OCI-LY3 (cell line): Measurements from ENCODE around the gene DEAF1.

ENCODE experiments used
- CTCF ChIP-seq: fragments of 200-600, 300-600 bp; sonication (generic); IDR thresholded peaks from 2 replicates; pipeline ENCODE4 v1.5.1; 2014; ENCODE audit warnings: antibody characterized with exemption, low read length, low read depth
- EZH2phosphoT487 ChIP-seq: fragments of 200-600 bp; shearing (Covaris generic); IDR thresholded peaks from 2 replicates; pipeline ENCODE4 v1.6.1; 2018; ENCODE audit warnings: antibody characterized with exemption, mixed run types, low read depth

GRCh38 chr11:719214-720016 is 24.4 kb upstream of the DEAF1 start:
- TF ChIP-seq CTCF: no peak
- TF ChIP-seq EZH2phosphoT487: no peak
